HepG2 (cell line): ENCODE data around the gene ZNF684. TPM values are rescaled to one million over a fixed set of nuclear protein-coding genes. Genes with fewer than 3 reads are reported as not detected.

Experiments
- ARID2 ChIP-seq: sonication (generic); formaldehyde crosslinking; IDR thresholded peaks from 2 replicates; pipeline ENCODE4 v1.8.1; 2022; ENCODE audit warnings: mild to moderate bottlenecking, missing genetic modification reagents, borderline replicate concordance
- FOXO1 ChIP-seq: sonication (generic); formaldehyde crosslinking; IDR thresholded peaks from 2 replicates; pipeline ENCODE4 v1.4.0; 2020; ENCODE audit warnings: missing genetic modification reagents
- GABPB1 ChIP-seq: IDR thresholded peaks from 2 replicates; pipeline ENCODE4 v1.6.1; 2016; ENCODE audit warnings: mild to moderate bottlenecking, missing genetic modification reagents, moderate library complexity, missing compliant biosample characterization
- HDAC2 ChIP-seq: sonication (generic); formaldehyde crosslinking; IDR thresholded peaks from 2 replicates; pipeline ENCODE4 v1.4.0; 2020; ENCODE audit warnings: missing genetic modification reagents
- HNF4A ChIP-seq: sonication (generic); formaldehyde crosslinking; IDR thresholded peaks from 2 replicates; pipeline ENCODE4 v1.4.0; 2020; ENCODE audit warnings: missing genetic modification reagents
- HNRNPH1 ChIP-seq: fragments of 200-400 bp; formaldehyde crosslinking; optimal IDR thresholded peaks from 2 replicates; pipeline ENCODE3; 2017; ENCODE audit warnings: mild to moderate bottlenecking, low read depth, low read length
- HNRNPUL1 ChIP-seq: fragments of 200-400 bp; formaldehyde crosslinking; IDR thresholded peaks from 2 replicates; pipeline ENCODE4 v1.6.1; 2017; ENCODE audit warnings: low read depth, mild to moderate bottlenecking, low read length, moderate library complexity
- MBD4 ChIP-seq: IDR thresholded peaks from 2 replicates; pipeline ENCODE4 v1.6.1; 2012; ENCODE audit warnings: low read length, inconsistent platforms, borderline replicate concordance
- MTF2 ChIP-seq: sonication (generic); formaldehyde crosslinking; IDR thresholded peaks from 2 replicates; pipeline ENCODE4 v1.5.0; 2020; ENCODE audit warnings: missing genetic modification reagents, borderline replicate concordance
- MYC ChIP-seq: sonication (generic); formaldehyde crosslinking; IDR thresholded peaks from 2 replicates; pipeline ENCODE4 v1.9.0; 2021; ENCODE audit warnings: missing genetic modification reagents, borderline replicate concordance
- NFIC ChIP-seq: IDR thresholded peaks from 2 replicates; pipeline ENCODE4 v1.6.1; 2012; ENCODE audit warnings: mild to moderate bottlenecking, low read length, inconsistent platforms
- NONO ChIP-seq, 2 experiments: fragments of 450-650 bp in 1 of 2; sonication (generic) in 1 of 2; formaldehyde crosslinking in 1 of 2; IDR thresholded peaks in 1 of 2; conservative IDR thresholded peaks in 1 of 2; 2 replicates each; pipeline versions ENCODE4 v1.6.1 to v1.8.0; 2017 to 2022; ENCODE audit warnings: mild to moderate bottlenecking in 1 of 2, missing genetic modification reagents in 1 of 2, moderate library complexity in 1 of 2
- NR2F6 ChIP-seq, 2 experiments: IDR thresholded peaks; 2 replicates each; pipeline ENCODE4 v1.6.1; 2016; ENCODE audit warnings: antibody characterized with exemption in 1 of 2, mild to moderate bottlenecking in 1 of 2
- NRL ChIP-seq: sonication (generic); formaldehyde crosslinking; IDR thresholded peaks from 2 replicates; pipeline ENCODE4 v1.5.0; 2020; ENCODE audit warnings: missing genetic modification reagents, mild to moderate bottlenecking, moderate library complexity, borderline replicate concordance
- PHF8 ChIP-seq: sonication (generic); formaldehyde crosslinking; IDR thresholded peaks from 2 replicates; pipeline ENCODE4 v1.5.0; 2020; ENCODE audit warnings: missing genetic modification reagents
- SMARCC2 ChIP-seq: fragments of 450-650 bp; IDR thresholded peaks from 2 replicates; pipeline ENCODE4 v1.6.1; 2017; ENCODE audit warnings: antibody characterized with exemption, mild to moderate bottlenecking
- SRSF1 ChIP-seq: fragments of 200-400 bp; formaldehyde crosslinking; optimal IDR thresholded peaks from 2 replicates; pipeline ENCODE3; 2017; ENCODE audit warnings: mild to moderate bottlenecking, low read depth, low read length, moderate library complexity
- U2AF1 ChIP-seq: fragments of 200-400 bp; formaldehyde crosslinking; optimal IDR thresholded peaks from 2 replicates; pipeline ENCODE3; 2017; ENCODE audit warnings: mild to moderate bottlenecking, low read depth, low read length
- ZNF124 ChIP-seq: sonication (generic); formaldehyde crosslinking; IDR thresholded peaks from 2 replicates; pipeline ENCODE4 v1.4.0; 2020; ENCODE audit warnings: missing genetic modification reagents
- ZNF253 ChIP-seq: sonication (generic); formaldehyde crosslinking; IDR thresholded peaks from 2 replicates; pipeline ENCODE4 v1.8.0; 2022; ENCODE audit warnings: mild to moderate bottlenecking, missing genetic modification reagents, borderline replicate concordance
- ZNF282 ChIP-seq: fragments of 450-650 bp; IDR thresholded peaks from 2 replicates; pipeline ENCODE4 v1.6.1; 2018; ENCODE audit not compliant: partially characterized antibody
- ZNF3 ChIP-seq: IDR thresholded peaks from 2 replicates; pipeline ENCODE4 v1.7.0; 2017; ENCODE audit warnings: inconsistent platforms
- ZNF30 ChIP-seq: sonication (generic); formaldehyde crosslinking; IDR thresholded peaks from 2 replicates; pipeline ENCODE4 v1.5.0; 2020; ENCODE audit warnings: mild to moderate bottlenecking, missing genetic modification reagents
- ZNF644 ChIP-seq: IDR thresholded peaks from 2 replicates; pipeline ENCODE4 v1.6.1; 2016; ENCODE audit warnings: low read depth
- ZNF713 ChIP-seq: sonication (generic); formaldehyde crosslinking; IDR thresholded peaks from 2 replicates; pipeline ENCODE4 v1.4.0; 2020; ENCODE audit warnings: mild to moderate bottlenecking, missing genetic modification reagents
- ZNF720 ChIP-seq: sonication (generic); formaldehyde crosslinking; IDR thresholded peaks from 2 replicates; pipeline ENCODE4 v1.4.0; 2020; ENCODE audit warnings: missing genetic modification reagents
- ZSCAN22 ChIP-seq: sonication (generic); formaldehyde crosslinking; IDR thresholded peaks from 2 replicates; pipeline ENCODE4 v1.4.0; 2020; ENCODE audit warnings: mild to moderate bottlenecking, missing genetic modification reagents
- ZSCAN9 ChIP-seq: IDR thresholded peaks from 2 replicates; pipeline ENCODE4 v1.6.1; 2016; ENCODE audit warnings: borderline replicate concordance
- polyA plus RNA-seq, 8 experiments: library from polyadenylated mRNA; depleted of rRNA in 3 of 8; stranded (reverse) in 7 of 8; unstranded in 1 of 8; fragments of >200 nt; fragmentation: Illumina TruSeq in 4 of 8; extraction: Trizol in 4 of 8; gene quantifications; 2 replicates each; pipeline versions ENCODE4 v1.2.1 to v1.2.3, GENCODE V29; 2011 to 2016; ENCODE audit warnings: low read depth in 4 of 8, missing spikeins in 1 of 8, mixed read lengths in 1 of 8; ENCODE audit not compliant: insufficient read depth in 1 of 8
- total RNA-seq, 5 experiments: library from RNA; depleted of rRNA; stranded (reverse); fragments of >200 nt; fragmentation: Illumina TruSeq; extraction: Trizol; gene quantifications; 2 replicates each; pipeline ENCODE4 v1.2.3, GENCODE V29; 2016; ENCODE audit warnings: low read depth in 1 of 5
- TF ChIP-seq, protein P1 (sequence below): sonication (generic); formaldehyde crosslinking; conservative IDR thresholded peaks from 2 replicates; pipeline ENCODE4 v1.4.0; 2020; ENCODE audit warnings: missing genetic modification reagents
- TF ChIP-seq, protein P2 (sequence below): sonication (generic); formaldehyde crosslinking; IDR thresholded peaks from 2 replicates; pipeline ENCODE4 v1.4.0; 2020; ENCODE audit warnings: mild to moderate bottlenecking, missing genetic modification reagents
- TF ChIP-seq, protein P3 (sequence below): sonication (generic); formaldehyde crosslinking; IDR thresholded peaks from 2 replicates; pipeline ENCODE4 v1.4.0; 2020; ENCODE audit warnings: missing genetic modification reagents; ENCODE audit errors: not compliant biosample characterization

ZNF684 gene
- total and polyA plus RNA-seq, 2 of the 13 experiments (the other 11 are each of a cell fraction or from before 2014, with no cell fraction given) = 6.5 to 15.2 TPM

DNA sequence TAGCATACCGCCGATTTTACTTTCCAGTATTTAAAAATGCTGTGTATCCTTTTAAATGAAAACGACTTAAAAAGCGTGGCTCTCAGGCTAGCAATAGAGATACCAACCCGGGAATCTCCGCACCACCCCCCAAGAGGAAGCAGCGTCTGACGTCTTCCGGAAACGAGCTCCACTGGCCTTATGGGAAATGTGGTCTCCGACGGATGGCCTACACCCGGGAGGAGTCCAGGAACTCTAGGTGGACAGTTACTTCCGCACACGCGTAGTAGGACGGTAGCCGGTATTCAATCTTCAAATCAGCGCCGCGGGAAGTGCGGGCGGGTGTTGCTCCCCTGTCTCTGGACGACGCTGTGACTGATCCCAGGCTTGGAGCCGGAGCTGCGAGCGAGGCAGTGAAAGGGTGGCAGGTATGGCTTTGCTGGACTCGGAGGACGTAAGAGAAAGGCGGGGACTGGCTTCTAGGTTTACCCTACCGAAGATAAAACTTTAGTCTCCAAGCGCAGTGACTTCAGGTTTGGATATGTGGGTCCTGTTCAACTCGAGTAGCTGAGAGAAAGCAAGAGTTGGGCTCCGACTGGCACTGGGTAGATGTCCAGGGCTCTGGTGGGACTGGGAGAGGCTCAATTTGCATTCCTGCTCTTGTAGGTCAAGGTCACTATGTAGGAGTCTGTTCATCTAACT lies at the start of gene ZNF684 (continued):
- TF ChIP-seq ZNF253 (CRISPR knock-in tag) = no peak
- TF ChIP-seq ZNF713 (CRISPR knock-in tag) = no peak
- TF ChIP-seq NFIC = no peak
- TF ChIP-seq SMARCC2 = no peak
- no peak for TF ChIP-seq ARID2 (CRISPR knock-in tag)
- no peak for TF ChIP-seq HNRNPH1
- no peak for TF ChIP-seq ZNF282
- no peak for TF ChIP-seq ZNF644 (CRISPR knock-in tag)
- TF ChIP-seq ZNF124 (CRISPR knock-in tag) = peak; percentile 79
- no peak for TF ChIP-seq ZSCAN22 (CRISPR knock-in tag)
- TF ChIP-seq, protein P1, sequence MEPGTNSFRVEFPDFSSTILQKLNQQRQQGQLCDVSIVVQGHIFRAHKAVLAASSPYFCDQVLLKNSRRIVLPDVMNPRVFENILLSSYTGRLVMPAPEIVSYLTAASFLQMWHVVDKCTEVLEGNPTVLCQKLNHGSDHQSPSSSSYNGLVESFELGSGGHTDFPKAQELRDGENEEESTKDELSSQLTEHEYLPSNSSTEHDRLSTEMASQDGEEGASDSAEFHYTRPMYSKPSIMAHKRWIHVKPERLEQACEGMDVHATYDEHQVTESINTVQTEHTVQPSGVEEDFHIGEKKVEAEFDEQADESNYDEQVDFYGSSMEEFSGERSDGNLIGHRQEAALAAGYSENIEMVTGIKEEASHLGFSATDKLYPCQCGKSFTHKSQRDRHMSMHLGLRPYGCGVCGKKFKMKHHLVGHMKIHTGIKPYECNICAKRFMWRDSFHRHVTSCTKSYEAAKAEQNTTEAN (CRISPR knock-in tag) = no peak
- TF ChIP-seq HDAC2 (CRISPR knock-in tag) = peak; percentile 25; the same call in 1 of the 2 replicates
- TF ChIP-seq, protein P2, sequence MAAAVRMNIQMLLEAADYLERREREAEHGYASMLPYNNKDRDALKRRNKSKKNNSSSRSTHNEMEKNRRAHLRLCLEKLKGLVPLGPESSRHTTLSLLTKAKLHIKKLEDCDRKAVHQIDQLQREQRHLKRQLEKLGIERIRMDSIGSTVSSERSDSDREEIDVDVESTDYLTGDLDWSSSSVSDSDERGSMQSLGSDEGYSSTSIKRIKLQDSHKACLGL (CRISPR knock-in tag) = no peak; the same call in 1 of the 2 replicates
- TF ChIP-seq NRL (CRISPR knock-in tag) = no peak; the same call in 1 of the 2 replicates
- peak; percentile 84 for TF ChIP-seq U2AF1
- TF ChIP-seq NONO (IDR thresholded peaks at IDR 0.05) = no peak
- TF ChIP-seq NONO (CRISPR knock-in tag; conservative IDR thresholded peaks at IDR 0.05) = no peak; the same call in 1 of the 2 replicates
- peak; percentile 59; the same call in 1 of the 2 replicates for TF ChIP-seq MYC (CRISPR knock-in tag)
- peak; percentile 59; the same call in 1 of the 2 replicates for TF ChIP-seq FOXO1 (CRISPR knock-in tag)
- TF ChIP-seq ZSCAN9 (CRISPR knock-in tag) = peak; percentile 17; the same call in 1 of the 2 replicates
- peak; percentile 95 for TF ChIP-seq GABPB1 (CRISPR knock-in tag)
- TF ChIP-seq ZNF3 (CRISPR knock-in tag) = no peak
- TF ChIP-seq ZNF720 = no peak
- no peak for TF ChIP-seq HNRNPUL1
- TF ChIP-seq PHF8 = peak; percentile 52
- no peak for TF ChIP-seq ZNF30 (CRISPR knock-in tag)
- TF ChIP-seq, protein P3, sequence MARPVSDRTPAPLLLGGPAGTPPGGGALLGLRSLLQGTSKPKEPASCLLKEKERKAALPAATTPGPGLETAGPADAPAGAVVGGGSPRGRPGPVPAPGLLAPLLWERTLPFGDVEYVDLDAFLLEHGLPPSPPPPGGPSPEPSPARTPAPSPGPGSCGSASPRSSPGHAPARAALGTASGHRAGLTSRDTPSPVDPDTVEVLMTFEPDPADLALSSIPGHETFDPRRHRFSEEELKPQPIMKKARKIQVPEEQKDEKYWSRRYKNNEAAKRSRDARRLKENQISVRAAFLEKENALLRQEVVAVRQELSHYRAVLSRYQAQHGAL (CRISPR knock-in tag) = no peak
- TF ChIP-seq HNF4A = 0 out of 2 replicates have a peak, but pooled peaks have one; percentile 15
- no peak; the same call in 1 of the 2 replicates for TF ChIP-seq NR2F6 (IDR thresholded peaks at IDR 0.05)
- peak; percentile 61; the same call in 1 of the 2 replicates for TF ChIP-seq NR2F6 (CRISPR knock-in tag; IDR thresholded peaks at IDR 0.05)
- no peak; the same call in 1 of the 2 replicates for TF ChIP-seq MTF2
- TF ChIP-seq SRSF1 = no peak
- no peak for TF ChIP-seq MBD4
